ENCODE results near the gene RNF7.
"Not testable (repeated sequence)": the region's sequence is repeated elsewhere in the genome, so short reads cannot be mapped to it uniquely, and the experiment has no call there.

RNF7 gene

DNA sequence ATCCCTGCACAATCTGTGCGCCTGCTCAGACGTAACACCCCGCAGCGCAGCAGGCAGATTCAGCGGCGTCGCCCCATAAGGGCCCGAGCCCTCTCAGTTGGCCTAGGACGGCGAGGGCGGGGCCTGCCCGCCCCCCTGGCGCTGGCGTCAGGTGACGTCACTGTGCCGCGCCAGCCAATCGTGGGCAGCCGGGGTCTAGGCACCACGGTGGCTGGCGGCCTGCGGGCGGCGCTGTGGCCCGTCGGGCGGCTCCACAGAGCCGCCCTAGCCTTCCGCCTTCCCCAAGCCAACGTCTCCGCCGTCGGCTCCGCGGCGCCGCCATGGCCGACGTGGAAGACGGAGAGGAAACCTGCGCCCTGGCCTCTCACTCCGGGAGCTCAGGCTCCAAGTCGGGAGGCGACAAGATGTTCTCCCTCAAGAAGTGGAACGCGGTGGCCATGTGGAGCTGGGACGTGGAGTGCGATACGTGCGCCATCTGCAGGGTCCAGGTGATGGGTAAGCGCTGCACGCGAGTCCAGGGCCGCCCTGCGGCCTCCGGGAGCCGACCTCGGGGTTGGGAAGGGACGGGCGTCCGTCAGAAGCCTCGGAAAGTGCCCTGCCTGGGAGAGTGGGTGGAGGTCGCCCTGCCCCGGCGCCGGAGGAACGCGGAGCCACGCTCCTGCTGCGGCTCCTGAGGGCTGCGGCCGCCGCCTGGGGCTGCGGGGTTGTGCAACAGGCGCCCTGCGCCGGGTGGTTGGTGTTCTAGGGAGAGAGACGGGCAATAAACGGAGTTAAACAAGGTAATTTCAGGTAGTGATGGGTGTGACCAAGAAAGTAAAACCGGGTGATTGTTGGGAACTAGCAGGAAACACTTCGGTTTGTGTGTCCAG, at the start of gene RNF7:
Gene RNF7 (plus strand): TSS at position 277 of the 869 bp plus-strand sequence. CDS start 44 bp downstream, at position 321.
- peak; percentile 96 for DNase-seq (ENCODE audit: low read depth, low spot score)
- H3K4me3 ChIP-seq (ENCODE audit: low read depth, low read length): peak within 1 kb of the TSS; percentile 87
- in situ Hi-C loops (cut with HindIII; ENCODE audit: low sequenced_read_pairs): no loop called here
- TF ChIP-seq, protein P1, sequence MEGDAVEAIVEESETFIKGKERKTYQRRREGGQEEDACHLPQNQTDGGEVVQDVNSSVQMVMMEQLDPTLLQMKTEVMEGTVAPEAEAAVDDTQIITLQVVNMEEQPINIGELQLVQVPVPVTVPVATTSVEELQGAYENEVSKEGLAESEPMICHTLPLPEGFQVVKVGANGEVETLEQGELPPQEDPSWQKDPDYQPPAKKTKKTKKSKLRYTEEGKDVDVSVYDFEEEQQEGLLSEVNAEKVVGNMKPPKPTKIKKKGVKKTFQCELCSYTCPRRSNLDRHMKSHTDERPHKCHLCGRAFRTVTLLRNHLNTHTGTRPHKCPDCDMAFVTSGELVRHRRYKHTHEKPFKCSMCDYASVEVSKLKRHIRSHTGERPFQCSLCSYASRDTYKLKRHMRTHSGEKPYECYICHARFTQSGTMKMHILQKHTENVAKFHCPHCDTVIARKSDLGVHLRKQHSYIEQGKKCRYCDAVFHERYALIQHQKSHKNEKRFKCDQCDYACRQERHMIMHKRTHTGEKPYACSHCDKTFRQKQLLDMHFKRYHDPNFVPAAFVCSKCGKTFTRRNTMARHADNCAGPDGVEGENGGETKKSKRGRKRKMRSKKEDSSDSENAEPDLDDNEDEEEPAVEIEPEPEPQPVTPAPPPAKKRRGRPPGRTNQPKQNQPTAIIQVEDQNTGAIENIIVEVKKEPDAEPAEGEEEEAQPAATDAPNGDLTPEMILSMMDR (IDR thresholded peaks at IDR 0.05; ENCODE audit: low read depth, low read length): peak; percentile 77

DNA sequence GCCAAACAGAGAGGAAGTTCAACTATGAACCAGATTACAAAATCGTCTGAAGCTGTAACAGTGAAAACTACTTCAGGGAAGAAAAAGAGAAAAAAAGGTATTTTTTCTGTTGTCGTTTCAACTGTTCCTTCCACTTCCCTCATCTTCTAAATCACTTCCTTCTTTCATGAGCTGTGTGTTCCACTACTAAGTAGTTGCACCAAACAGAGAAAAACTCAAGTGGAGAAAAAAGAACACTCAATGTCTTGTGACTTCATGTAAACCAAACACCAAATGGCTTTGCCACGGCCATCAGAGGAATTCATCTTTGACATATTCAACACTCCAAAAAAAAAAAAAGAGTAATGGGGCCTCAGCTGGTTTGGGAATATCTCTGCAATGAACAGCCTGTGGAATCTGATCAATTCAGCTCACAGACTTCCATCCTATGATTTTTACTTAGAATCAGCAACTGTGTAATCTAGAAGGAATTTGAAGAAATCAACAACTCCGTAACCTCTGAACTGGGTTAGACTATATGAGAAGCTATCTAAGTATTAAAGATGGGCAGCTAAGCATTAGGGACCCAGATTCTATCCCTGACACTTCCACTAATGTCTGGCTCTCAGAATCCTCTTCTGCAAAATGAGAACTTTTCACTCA, 47.5 kb upstream of the RNF7 start:
- DNase-seq (ENCODE audit: low read depth, low spot score): no peak
- in situ Hi-C loops (cut with HindIII; ENCODE audit: low sequenced_read_pairs): no loop called here
- H3K4me3 ChIP-seq (ENCODE audit: low read depth, low read length): no peak overlapping the region
- TF ChIP-seq, protein P1 (IDR thresholded peaks at IDR 0.05; ENCODE audit: low read depth, low read length): no peak

DNA sequence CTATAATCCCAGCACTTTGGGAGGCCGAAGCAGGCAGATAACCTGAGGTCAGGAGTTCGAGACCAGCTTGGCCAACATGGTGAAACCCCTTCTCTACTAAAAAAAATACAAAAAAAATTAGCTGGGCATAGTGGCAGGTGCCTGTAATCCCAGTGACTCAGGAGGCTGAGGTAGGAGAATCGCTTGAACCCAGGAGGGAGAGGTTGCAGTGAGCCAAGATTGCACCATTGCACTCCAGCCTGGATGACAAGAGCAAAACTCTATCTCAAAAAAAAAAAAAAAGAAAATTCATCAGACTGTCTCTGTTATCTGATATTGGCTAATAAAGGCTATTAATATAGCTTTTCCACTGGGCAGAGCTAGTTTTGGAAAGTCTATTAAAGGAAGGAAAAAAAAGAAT, 46.6 kb upstream of the RNF7 start:
- in situ Hi-C loops (cut with HindIII; ENCODE audit: low sequenced_read_pairs); H3K4me3 ChIP-seq (ENCODE audit: low read depth, low read length); DNase-seq (ENCODE audit: low read depth, low spot score): not testable (repeated sequence)

DNA sequence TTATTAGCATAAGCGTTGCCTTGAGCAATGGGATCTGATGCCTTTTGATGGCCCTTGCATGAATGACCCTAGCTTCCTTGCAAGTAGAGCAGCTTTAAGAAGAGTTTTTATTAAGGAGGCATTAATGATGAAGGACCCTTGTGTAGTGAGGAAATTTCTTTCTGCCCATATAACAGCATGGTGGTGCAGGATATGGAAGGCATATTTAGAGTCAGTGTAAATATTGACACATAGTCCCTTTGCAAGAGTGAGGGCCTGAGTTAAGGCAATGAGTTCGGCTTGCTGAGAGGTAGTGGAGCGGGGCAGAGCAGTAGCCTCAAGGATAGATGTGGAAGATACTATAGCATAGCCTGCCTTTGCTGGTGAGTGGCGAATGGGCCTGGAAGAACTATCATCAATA, 45.1 kb upstream of the RNF7 start:
- in situ Hi-C loops (cut with HindIII; ENCODE audit: low sequenced_read_pairs); H3K4me3 ChIP-seq (ENCODE audit: low read depth, low read length); DNase-seq (ENCODE audit: low read depth, low spot score): not testable (repeated sequence)

DNA sequence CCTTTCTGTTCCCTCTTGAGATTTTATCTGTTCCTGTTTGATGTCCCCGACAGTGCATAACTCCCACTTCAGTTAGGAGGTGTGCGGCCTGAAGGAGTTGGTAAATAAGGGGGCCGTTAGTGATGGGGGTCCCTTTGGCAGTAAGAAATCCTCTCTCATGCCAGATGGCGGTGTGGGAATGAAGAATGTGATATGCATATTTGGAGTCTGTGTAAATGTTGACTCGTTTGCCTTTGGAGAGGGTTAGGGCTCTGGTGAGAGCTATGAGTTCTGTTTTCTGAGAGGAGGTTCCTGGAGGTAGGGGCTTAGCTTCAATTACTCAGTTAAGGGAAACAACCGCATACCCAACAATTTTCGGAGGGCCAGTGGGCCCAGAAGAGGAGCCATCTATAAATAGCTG, 38.8 kb upstream of the RNF7 start:
- no peak overlapping the region for H3K4me3 ChIP-seq (ENCODE audit: low read depth, low read length)
- in situ Hi-C loops (cut with HindIII; ENCODE audit: low sequenced_read_pairs): no loop called here
- DNase-seq (ENCODE audit: low read depth, low spot score): no peak
- TF ChIP-seq, protein P1 (IDR thresholded peaks at IDR 0.05; ENCODE audit: low read depth, low read length): no peak

DNA sequence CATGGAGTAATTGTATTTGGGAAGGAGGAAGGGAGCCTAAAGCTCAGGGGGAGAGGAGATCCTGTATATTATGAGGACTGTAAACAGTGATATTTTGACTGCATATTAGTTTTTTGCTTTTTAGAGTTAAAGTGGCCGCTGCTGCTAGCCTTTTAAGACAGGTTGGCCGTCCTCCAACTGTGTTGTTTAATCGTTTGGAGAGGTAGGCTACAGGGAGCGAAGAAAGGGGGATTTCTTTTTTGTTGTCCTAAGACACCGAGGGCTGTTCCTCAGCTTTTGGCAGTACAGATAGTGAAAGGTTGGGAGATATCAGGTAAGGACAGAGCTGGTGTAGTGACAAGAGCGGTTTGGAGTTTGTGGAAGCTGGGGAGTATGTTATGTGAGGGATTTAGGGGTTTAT, 38.2 kb upstream of the RNF7 start:
- in situ Hi-C loops (cut with HindIII; ENCODE audit: low sequenced_read_pairs): no loop called here
- no peak overlapping the region for H3K4me3 ChIP-seq (ENCODE audit: low read depth, low read length)
- TF ChIP-seq, protein P1 (IDR thresholded peaks at IDR 0.05; ENCODE audit: low read depth, low read length): no peak
- DNase-seq (ENCODE audit: low read depth, low spot score): no peak

DNA sequence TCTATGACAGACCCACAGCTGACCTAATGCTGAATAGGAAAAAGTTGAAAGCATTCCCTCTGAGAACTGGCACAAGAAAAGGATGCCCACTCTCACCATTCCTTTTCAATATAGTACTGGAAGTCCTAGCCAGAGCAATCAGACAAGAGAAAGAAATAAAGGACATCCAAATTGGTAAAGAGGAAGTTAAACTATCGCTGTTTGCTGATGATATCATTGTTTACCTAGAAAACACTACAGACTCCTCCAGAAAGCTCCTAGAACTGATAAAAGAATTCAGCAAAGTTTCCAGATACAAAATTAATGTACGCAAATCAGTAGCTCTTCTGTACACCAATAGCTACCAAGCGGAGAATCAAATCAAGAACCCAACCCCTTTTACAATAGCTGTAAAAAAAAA, 34.7 kb upstream of the RNF7 start:
- H3K4me3 ChIP-seq (ENCODE audit: low read depth, low read length); DNase-seq (ENCODE audit: low read depth, low spot score); in situ Hi-C loops (cut with HindIII; ENCODE audit: low sequenced_read_pairs): not testable (repeated sequence)

DNA sequence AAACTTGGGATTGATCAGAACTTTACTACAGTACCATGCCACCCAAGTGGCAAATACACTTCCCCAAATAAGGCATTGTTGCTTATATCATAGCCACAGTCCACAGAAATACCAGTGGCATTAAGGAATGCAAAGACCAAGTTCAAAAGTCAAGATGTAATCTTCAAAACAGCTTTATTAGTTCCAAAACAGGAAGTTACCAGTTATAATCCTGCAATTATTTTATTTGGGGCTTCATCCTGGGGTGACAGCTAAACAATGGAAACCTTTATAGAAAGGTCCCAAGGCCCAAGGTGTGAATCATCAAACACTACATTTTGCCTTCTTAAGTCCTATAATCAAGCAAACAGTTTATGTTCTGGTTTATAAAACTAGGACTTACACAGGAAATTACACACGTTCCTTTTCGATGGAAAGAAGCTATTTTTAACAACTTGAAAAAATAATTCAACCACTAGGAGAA, 30.3 kb upstream of the RNF7 start:
- H3K4me3 ChIP-seq (ENCODE audit: low read depth, low read length): no peak overlapping the region
- in situ Hi-C loops (cut with HindIII; ENCODE audit: low sequenced_read_pairs): no loop called here
- TF ChIP-seq, protein P1 (IDR thresholded peaks at IDR 0.05; ENCODE audit: low read depth, low read length): no peak
- peak; percentile 62 for DNase-seq (ENCODE audit: low read depth, low spot score)
